GM18499 (cell line): Measurements from ENCODE around the gene PRDX3.

Experiments
- ATAC-seq: cut with Tn5 transposase; IDR thresholded peaks from one replicate; pipeline ENCODE4 v1.9.1; 2021; ENCODE audit warnings: moderate number of reproducible peaks; ENCODE audit not compliant: insufficient read depth, unreplicated experiment

Gene PRDX3

DNA sequence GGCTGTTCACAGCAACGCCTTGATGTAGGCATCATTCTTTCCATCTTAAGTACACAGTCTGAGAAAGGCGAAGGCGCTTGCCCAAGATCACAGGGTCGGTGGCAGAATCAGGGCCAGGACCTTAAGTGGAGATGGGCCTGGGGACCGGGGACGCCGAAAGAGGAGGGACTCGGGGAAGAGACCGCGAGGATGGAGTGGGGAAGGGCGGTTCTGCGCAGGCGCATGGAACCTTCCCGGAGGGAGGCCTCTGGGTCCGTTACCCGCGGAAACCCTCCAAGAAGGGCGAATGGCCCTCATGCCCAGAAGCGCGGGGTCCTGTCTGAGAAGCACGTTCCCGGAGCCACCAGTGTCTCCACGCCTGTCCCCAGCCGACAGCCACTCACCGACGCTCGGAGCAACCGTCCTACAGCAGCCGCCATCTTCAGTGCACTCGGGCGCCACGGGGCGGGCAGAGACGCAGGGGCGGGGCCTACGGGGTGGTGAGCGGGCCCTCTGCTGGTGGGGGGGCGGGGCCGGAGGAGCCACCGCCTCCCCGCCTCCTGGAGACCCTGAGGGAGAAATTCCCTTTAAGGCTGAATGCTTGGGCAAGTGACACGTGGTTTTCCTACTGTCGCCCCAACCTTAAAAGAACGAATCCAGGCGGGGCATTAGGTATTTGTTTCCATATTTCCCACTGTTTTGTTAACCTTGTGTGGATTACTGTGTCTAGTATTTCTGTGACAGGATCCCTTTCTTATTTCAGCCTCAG, at the start of gene PRDX3:
Gene PRDX3, minus strand, starts transcription at position 441 of the 748 bp plus-strand sequence. Its CDS starts 22 bp downstream, at position 419.
- peak; percentile 58 for ATAC-seq

GRCh38 chr10:119227825-119228224, 49.2 kb upstream of the PRDX3 start:
- ATAC-seq: no peak

DNA sequence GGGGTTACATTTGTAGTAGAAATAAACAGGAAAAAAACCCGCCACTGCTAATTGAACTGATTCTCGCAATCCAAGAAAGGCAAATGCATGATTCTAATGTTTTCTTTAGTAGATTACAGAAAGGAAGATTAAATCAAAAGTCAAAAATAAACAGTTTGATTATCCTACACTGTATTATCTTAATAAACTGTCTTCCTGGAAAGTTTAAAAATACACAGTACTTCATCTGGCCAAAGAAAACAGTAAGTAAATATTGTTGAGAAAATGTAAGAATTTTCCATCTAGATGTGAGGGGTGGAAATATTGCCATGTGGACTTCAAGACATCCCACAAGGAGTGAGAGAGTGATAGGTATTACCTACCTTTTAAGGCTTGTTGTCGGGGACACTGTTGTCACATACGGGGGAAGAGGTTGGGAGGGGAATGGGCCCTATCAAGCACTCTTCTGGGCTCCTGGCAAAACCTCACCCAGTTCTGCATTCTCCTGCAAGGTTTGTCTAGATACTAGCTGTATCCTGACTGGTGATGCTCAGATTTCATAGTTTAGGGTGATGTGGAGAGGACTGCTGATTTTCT, 46.6 kb upstream of the PRDX3 start:
- no peak for ATAC-seq

DNA sequence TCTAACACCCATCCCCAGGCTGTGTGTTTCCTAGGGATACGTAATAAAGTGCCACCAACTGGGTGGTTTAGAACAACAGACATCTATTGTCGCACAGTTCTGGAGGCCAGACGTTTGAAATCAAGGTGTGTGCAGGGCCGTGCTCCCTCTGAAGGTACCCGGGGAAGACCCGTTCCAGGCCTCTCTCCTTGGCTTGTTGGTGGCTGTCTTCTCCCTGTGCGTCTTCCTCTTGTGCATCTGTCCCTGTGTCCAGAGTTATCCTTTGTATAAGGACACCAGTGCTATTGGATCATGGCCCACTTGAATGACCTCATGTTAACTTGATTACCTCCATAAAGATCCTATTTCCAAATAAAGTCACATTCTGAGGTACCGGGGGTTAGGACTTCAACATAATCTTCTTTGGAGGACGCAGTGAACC, 44.4 kb upstream of the PRDX3 start:
- no peak for ATAC-seq

DNA sequence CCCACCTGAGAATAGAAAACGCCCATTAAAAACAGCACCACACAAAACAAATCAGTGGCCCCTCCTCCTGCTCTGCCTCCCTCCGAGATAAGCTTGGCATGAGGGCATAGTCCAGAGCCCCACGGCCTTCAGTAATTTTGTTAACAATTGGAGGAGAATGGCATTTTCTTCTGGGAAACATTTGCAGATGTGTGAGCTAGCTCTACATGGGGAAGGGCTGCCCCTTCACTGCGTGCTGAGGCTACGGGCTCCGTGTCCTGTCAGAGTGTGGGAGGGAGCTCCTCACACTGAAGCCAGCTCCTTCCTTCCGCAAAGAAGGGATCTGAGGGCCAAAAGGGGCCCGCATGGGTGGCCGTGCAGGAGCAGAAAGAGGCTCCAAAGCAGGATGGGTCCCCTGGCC, 43.9 kb upstream of the PRDX3 start:
- ATAC-seq: no peak

GRCh38 chr10:119221666-119222065, 43.1 kb upstream of the PRDX3 start:
- no peak for ATAC-seq

DNA sequence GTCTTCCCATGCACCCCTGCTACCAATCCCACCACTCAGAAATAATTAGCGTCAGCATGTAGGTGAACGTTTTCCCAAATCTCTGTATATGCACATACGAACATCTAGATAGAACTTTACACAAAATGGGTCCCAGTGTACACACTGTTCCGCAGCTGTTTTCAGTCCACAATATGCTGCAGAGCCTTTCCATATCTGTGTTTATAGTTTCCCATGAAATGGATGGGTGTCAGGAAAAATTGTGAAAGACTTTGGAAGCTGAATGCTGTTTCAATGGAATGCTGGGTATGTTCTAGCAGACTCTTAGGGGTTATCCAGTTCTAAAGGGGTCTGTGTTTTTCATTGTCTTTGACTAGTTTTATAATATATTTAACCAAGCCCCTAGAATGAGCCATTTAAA, 42.6 kb upstream of the PRDX3 start:
- no peak for ATAC-seq

- no peak for ATAC-seq
Measured at GRCh38 chr10:119219871-119220270, 41.3 kb upstream of the PRDX3 start.

DNA sequence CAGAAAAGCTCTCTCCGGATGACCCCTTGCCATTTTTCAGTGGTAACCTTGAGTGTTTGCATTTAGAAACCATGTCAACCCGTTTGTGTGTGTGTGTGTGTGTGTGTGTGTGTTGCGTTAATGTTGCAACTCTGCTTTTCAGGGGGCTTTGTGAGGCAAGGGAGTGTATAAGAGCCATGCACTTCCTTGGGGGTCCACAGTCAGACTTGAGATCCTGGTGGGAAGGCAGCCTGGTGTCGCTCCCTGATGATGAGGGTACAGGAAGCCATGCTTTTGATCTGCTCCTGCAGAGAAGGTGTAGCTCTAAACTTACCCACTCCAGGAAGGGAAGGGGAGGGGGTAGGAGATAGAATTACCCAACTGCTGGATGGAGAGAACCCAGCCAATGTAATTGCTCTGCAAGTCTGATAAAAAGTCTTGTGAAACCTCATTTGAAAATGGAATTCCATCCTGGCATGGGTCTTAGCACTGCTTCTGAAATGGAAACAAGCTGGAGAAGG, 39.4 kb upstream of the PRDX3 start:
- no peak for ATAC-seq

GRCh38 chr10:119217401-119217800, 38.8 kb upstream of the PRDX3 start:
- no peak for ATAC-seq

- no peak for ATAC-seq
Measured at GRCh38 chr10:119216127-119216526, 37.5 kb upstream of the PRDX3 start.

DNA sequence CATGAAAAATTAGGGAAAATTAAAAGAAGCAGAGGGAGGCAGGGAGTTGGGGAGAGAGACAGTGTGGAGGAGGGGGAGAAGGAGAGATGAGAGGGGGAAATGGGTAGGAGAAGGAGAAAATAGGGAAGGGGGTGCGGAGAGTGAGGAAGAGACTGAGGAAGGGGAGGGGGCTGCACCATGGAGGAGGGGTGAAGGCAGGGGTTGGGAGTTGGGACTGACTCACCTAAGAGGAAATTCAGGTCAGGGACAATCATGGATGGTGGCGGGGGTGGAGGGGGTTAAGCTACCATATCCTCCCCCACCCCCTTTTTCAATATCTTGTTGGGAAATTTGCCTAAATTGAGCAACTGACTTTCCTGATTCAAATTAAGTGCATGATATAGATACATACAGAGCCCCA, 36.8 kb upstream of the PRDX3 start:
- no peak for ATAC-seq

DNA sequence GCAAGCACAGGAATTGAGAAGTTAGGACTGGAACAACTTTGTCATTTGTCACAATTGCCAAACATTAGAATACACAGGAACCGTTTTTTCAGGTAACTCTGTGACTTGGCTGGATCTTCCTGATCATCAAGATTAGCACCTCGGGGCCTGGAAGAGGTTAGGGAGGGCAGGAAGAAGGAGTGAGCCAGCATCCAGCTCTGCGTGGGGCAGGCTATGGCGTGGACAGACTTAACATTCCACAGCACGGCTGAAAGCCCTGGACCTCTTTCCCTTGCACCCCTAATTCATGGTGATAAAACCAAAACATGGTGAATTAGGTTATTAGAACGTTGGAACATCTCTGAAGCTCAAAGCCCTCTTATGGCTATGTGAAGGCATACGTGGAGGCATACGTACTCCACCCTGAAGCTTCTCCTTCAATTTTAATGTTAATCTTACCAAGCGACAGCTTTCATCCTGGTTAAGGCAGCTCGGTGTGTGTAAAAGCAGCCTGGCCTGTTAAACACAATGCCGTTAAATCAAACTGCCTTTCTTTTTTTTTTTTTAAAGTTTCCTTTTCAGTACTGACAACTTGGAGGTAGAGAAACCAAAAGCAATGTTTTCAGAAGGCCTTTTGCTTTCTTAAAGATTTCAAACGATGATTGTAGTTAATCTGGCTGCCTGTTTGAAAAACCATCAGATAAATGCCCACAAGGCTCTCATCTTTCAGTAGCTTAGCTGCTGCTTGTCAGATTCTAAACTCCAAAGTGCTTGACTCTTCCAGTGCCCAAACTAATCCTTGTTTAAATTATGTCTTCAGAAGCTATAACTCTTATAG, 33.2 kb upstream of the PRDX3 start:
- ATAC-seq: no peak

DNA sequence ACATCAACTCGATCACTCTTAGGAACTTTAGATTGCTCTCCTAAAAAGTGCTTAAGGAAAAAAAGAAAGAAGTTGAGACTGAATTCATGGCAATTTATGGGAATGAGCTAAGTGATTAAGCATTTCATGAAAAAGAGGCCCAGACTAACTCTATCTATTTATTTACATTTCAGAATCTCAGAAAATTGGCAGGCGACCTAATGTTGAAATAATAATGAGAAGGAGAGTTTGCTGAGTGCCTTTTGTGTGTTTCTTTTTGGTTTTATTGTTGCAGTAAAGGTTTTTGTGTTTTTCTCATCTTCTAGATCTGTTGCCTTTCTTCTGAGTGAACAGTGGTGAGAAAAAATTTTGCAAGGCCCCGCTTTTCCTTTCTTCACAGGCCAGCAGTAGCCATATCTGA, 32.6 kb upstream of the PRDX3 start:
- ATAC-seq: no peak

- ATAC-seq: no peak
Measured at GRCh38 chr10:119210633-119211032, 32.0 kb upstream of the PRDX3 start.

DNA sequence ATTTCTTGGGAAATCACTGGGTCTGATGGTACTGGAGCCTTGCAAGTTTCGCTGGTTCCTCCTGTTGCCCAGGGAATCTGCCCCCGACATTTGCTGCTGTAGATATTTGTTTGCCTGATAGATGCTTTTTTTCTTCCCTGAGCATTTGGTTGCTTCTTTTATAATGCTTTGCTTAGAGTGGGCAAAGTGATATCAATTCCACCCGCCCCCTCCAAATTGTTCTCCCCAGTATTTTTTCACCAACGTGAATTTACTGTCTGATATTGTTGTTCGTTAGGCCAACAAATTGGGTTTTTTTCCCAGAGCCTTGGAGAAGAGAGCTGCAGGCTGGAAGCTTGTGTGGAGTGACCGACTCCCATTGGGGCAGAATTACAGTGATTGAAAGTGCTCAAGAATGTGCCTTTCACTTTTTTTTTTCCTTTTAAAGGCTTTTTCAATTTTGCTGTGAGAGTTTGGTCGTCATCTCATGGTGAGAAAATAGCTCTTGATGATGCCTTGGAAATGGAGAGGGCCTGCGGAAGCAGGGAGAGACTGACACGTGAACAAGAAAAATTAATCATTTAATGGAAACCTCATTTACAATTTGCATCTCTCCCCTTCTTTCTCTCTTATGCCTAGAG, 31.2 kb upstream of the PRDX3 start:
- no peak for ATAC-seq

GRCh38 chr10:119209035-119209735, 30.6 kb upstream of the PRDX3 start:
- ATAC-seq: no peak

DNA sequence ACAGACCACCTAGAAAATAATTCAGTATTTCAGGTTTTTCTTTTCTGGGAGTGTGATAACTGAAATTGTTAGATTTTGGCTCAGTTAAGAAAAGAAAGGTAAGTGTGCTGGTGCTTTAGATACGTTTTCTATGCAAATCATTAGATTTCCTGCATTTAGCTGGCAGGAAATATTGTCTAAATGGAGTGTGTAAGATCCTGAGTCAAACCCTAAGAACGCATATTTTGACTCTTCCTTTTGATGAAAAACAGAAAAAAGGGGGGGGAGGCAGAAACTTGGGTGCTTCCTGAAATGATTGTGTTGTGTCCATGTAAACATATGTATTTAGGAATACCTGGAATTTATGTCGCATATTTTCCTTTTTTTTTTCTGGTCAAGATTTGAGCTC, 29.9 kb upstream of the PRDX3 start:
- no peak for ATAC-seq

DNA sequence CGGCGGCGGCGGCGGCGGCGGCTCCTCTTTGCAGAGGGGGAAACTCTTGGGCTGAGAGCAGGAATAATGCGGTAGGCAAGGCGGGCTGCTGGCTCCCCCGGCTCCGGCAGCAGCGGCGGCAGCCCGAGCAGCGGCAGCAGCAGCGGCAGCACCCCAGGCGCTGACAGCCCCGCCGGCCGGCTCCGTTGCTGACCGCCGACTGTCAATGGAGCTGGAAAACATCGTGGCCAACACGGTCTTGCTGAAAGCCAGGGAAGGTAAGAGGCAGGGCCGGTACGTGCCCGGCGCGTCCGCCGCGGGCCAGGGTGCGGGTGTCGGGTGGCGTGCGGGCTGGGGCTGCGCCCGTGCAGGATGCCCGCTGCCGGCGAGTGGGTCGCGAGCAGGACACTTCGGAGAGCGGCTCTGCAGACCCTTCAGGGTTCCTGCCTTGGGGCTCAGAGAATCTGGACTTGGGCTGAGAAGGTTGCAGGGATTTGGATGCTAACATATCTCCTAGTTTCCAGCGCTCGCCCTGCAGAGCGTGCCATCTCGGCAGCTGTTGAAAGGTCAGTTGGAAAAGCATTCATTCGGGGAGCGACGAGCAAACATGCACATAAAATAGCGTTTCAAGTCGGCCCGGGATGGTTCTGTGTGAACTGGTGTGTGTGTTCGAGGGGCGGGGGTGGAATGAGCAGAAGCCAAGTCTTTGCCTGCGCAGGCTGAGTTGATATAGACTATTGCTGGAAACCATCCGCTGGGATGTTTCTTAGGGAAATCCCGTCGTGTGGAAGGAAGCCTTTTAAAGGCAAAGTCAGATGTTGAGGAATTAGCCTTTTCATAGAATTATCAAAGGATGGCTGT, 29.3 kb upstream of the PRDX3 start:
- ATAC-seq: no peak
